Colonic mucosa (tissue), 4 donors: Measurements from ENCODE around the gene METTL21A. TPM values are rescaled to one million over a fixed set of nuclear protein-coding genes. Genes with fewer than 3 reads are reported as not detected.
"Not testable (repeated sequence)": the region's sequence is repeated elsewhere in the genome, so short reads cannot be mapped to it uniquely, and the experiment has no call there.

Experiments used
- DNase-seq: peaks from one replicate; pipeline ENCODE4 v3.0.0-alpha.2; 2020
- H3K27ac ChIP-seq: fragments of 200-600 bp; one replicate; pipeline ENCODE4 v1.8.0; 2021
- H3K27me3 ChIP-seq: fragments of 200-600 bp; one replicate; pipeline ENCODE4 v1.8.0; 2021
- H3K36me3 ChIP-seq: fragments of 200-600 bp; one replicate; pipeline ENCODE4 v1.8.0; 2021
- H3K4me1 ChIP-seq: fragments of 200-600 bp; one replicate; pipeline ENCODE4 v1.8.0; 2021; ENCODE audit warnings: mild to moderate bottlenecking
- H3K4me3 ChIP-seq: fragments of 200-600 bp; one replicate; pipeline ENCODE4 v1.8.0; 2021
- H3K9ac ChIP-seq, 2 donors: one replicate each; pipeline ENCODE4 v1.7.0; 2013; ENCODE audit warnings: control low read depth in 2 of 2, low read depth in 2 of 2, low read length in 2 of 2
- H3K9me3 ChIP-seq: fragments of 200-600 bp; one replicate; pipeline ENCODE4 v1.8.0; 2021
- intact Hi-C: fragments of 100-400 bp; cut with DNase I; formaldehyde crosslinking; loops from one replicate; pipeline ENCODE4 v1.14.1; 2022
- total RNA-seq, 2 donors: library from RNA; stranded (reverse); fragmentation: NEBNext Ultra II Directional in 1 of 2; extraction: Animal tissue kit (Norgen Biotek cat#: 25700) in 1 of 2; gene quantifications; one replicate each; pipeline ENCODE4 v1.2.1, GENCODE V29; 2021
- TF ChIP-seq, protein P1 (sequence below): fragments of 200-600 bp; IDR thresholded peaks from one replicate; pipeline ENCODE4 v1.8.0; 2022; ENCODE audit warnings: antibody characterized with exemption, mild to moderate bottlenecking
- donor health status: healthy.
- donor health status: DM: no; HTN: no; CAD: no.
- donor health status: DM: no; HTN: no; CAD: no.

Gene METTL21A
- total RNA-seq, 2 donors from 2014 or later, result 14.2 to 20.3 TPM

GRCh38 chr2:207663870-207664545, 38.8 kb upstream of the METTL21A start:
- Histone ChIP-seq H3K9me3 (no peaks in the 10 kb centered on the region), H3K27ac (no peak overlapping the region), H3K27me3 (no peaks in the 10 kb centered on the region), H3K36me3 (no peaks in the 10 kb centered on the region), H3K4me3 (no peak overlapping the region), H3K9ac (no peak overlapping the region), H3K4me1 (no peaks in the 10 kb centered on the region)
- DNase-seq, result no peak
- intact Hi-C loops, result no loop called here
- TF ChIP-seq, protein P1, sequence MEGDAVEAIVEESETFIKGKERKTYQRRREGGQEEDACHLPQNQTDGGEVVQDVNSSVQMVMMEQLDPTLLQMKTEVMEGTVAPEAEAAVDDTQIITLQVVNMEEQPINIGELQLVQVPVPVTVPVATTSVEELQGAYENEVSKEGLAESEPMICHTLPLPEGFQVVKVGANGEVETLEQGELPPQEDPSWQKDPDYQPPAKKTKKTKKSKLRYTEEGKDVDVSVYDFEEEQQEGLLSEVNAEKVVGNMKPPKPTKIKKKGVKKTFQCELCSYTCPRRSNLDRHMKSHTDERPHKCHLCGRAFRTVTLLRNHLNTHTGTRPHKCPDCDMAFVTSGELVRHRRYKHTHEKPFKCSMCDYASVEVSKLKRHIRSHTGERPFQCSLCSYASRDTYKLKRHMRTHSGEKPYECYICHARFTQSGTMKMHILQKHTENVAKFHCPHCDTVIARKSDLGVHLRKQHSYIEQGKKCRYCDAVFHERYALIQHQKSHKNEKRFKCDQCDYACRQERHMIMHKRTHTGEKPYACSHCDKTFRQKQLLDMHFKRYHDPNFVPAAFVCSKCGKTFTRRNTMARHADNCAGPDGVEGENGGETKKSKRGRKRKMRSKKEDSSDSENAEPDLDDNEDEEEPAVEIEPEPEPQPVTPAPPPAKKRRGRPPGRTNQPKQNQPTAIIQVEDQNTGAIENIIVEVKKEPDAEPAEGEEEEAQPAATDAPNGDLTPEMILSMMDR, result no peak

DNA sequence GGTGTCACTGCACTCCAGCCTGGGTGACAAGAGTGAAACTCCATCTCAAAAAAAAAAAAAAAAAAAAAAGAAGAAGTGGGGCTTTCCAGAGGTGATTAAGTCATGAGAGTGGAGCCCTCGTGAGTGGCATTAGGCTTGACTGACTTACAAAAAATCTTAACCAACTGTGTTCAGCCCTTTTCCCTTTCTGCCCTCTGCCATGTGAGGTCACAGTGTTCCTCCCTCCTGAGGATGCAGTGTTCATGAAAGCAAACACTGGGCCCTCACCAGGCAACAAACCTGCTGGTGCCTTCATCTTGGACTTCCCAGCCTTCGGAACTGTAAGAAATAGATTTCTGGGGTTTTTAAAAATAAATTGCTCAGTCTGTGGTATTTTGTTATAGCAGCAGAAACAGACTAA, 37.0 kb upstream of the METTL21A start:
- H3K36me3 ChIP-seq, result no peaks in the 10 kb centered on the region
- H3K9ac ChIP-seq, result no peak overlapping the region
- H3K27ac ChIP-seq, result no peak overlapping the region
- no peak overlapping the region for H3K4me3 ChIP-seq
- intact Hi-C loops, result no loop called here
- H3K4me1 ChIP-seq, result no peaks in the 10 kb centered on the region
- no peak for DNase-seq
- TF ChIP-seq, protein P1, result no peak
- no peaks in the 10 kb centered on the region for H3K9me3 ChIP-seq
- H3K27me3 ChIP-seq, result no peaks in the 10 kb centered on the region

- intact Hi-C loops, result no loop called here
- Histone ChIP-seq H3K27me3 (no peaks in the 10 kb centered on the region), H3K36me3 (no peaks in the 10 kb centered on the region), H3K27ac (no peak overlapping the region), H3K4me1 (no peaks in the 10 kb centered on the region), H3K9me3 (no peaks in the 10 kb centered on the region), H3K9ac (no peak overlapping the region), H3K4me3 (no peak overlapping the region)
- TF ChIP-seq, protein P1, result no peak
- no peak for DNase-seq
Observed at GRCh38 chr2:207660994-207661393, 35.8 kb upstream of the METTL21A start.

GRCh38 chr2:207658156-207658555, 33.0 kb upstream of the METTL21A start:
- no peak for DNase-seq
- H3K27me3 ChIP-seq, result no peaks in the 10 kb centered on the region
- no peaks in the 10 kb centered on the region for H3K36me3 ChIP-seq
- no peak overlapping the region for H3K27ac ChIP-seq
- no peak overlapping the region for H3K4me3 ChIP-seq
- H3K9me3 ChIP-seq, result no peaks in the 10 kb centered on the region
- intact Hi-C loops, result no loop called here
- H3K4me1 ChIP-seq, result no peaks in the 10 kb centered on the region
- no peak overlapping the region for H3K9ac ChIP-seq
- TF ChIP-seq, protein P1, result no peak

- no peaks in the 10 kb centered on the region for H3K4me1 ChIP-seq
- no peaks in the 10 kb centered on the region for H3K27me3 ChIP-seq
- intact Hi-C loops, result no loop called here
- H3K4me3 ChIP-seq, result no peak overlapping the region
- no peak overlapping the region for H3K9ac ChIP-seq
- TF ChIP-seq, protein P1, result no peak
- no peaks in the 10 kb centered on the region for H3K36me3 ChIP-seq
- no peak overlapping the region for H3K27ac ChIP-seq
- no peak for DNase-seq
- no peaks in the 10 kb centered on the region for H3K9me3 ChIP-seq
Observed at GRCh38 chr2:207655000-207655399, 29.8 kb upstream of the METTL21A start.

DNA sequence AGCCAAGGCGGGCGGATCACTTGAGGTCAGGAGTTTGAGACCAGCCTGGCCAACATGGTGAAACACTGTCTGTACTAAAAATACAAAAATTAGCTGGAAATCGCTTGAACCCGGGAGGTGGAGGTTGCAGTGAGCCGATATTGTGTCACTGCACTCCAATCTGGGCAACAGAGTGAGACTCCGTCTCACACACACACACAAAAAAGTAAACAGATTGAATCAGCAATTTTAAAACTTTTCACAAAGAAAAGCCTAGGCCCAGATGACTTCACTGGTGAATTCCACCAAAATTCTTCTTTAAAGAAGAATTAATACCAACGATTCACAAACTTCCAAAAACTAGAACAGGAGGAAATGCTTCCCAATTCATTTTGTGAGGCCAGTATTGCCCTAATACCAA, 21.4 kb upstream of the METTL21A start:
- H3K27ac ChIP-seq, H3K27me3 ChIP-seq, intact Hi-C loops, H3K9ac ChIP-seq, DNase-seq, H3K9me3 ChIP-seq, H3K36me3 ChIP-seq, H3K4me3 ChIP-seq, H3K4me1 ChIP-seq: not testable (repeated sequence)
